ENCODE data around the gene SORD.
"Not testable (repeated sequence)": the region's sequence is repeated elsewhere in the genome, so short reads cannot be mapped to it uniquely, and the experiment has no call there.

Gene SORD

GRCh38 chr15:45022871-45023658, at the start of gene SORD:
Gene SORD, plus strand, starts transcription at chr15:45023195. Its CDS starts 89 bp downstream, at chr15:45023284.
- H3K27ac ChIP-seq = peak within 1 kb of the TSS; percentile 98
- TF ChIP-seq, protein P1, sequence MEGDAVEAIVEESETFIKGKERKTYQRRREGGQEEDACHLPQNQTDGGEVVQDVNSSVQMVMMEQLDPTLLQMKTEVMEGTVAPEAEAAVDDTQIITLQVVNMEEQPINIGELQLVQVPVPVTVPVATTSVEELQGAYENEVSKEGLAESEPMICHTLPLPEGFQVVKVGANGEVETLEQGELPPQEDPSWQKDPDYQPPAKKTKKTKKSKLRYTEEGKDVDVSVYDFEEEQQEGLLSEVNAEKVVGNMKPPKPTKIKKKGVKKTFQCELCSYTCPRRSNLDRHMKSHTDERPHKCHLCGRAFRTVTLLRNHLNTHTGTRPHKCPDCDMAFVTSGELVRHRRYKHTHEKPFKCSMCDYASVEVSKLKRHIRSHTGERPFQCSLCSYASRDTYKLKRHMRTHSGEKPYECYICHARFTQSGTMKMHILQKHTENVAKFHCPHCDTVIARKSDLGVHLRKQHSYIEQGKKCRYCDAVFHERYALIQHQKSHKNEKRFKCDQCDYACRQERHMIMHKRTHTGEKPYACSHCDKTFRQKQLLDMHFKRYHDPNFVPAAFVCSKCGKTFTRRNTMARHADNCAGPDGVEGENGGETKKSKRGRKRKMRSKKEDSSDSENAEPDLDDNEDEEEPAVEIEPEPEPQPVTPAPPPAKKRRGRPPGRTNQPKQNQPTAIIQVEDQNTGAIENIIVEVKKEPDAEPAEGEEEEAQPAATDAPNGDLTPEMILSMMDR (conservative IDR thresholded peaks at IDR 0.05) = no peak
- TF ChIP-seq ZFX (IDR thresholded peaks at IDR 0.05) = no peak

GRCh38 chr15:44976183-44976582, 46.8 kb upstream of the SORD start:
- not testable (repeated sequence) for H3K27ac ChIP-seq

- not testable (repeated sequence) for H3K27ac ChIP-seq
Observed at GRCh38 chr15:44977781-44978180, 45.2 kb upstream of the SORD start.

DNA sequence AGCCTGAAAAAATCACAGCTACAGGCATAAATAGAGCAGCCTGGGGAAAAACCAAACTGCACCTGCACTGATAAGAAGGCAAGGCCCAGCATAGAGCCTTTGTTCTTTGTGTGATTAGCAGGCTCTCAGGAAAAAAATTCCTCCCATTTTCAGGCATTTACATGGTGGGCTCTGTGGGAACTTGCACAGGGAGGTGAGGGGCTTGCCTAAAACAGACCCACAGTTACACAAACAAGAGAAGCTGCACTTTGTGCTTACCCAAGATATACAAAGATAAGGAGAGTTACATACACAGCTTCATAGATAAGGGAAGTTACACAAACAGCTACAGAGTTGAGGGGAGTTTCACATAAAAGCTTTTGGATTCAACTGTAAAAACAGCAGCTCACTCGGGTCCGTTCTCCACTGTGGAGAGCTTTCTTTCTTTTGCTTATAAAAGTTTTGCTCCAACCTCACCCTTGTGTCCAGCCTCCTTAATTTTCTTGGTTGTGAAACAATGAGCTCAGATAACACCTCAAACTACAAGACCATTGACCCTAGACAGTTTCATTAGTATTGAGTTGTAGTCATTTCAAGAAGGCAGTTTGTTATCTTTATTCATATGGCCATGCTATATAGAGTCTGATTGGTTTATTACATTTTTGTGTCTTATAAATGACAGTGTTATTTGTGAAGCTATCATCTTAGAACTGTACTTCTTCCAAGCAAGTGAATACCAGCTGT, 43.2 kb upstream of the SORD start:
- H3K27ac ChIP-seq = peak overlapping the region; percentile 18; the same call in 1 of the 2 replicates

GRCh38 chr15:44984144-44984543, 38.9 kb upstream of the SORD start:
- H3K27ac ChIP-seq = not testable (repeated sequence)

DNA sequence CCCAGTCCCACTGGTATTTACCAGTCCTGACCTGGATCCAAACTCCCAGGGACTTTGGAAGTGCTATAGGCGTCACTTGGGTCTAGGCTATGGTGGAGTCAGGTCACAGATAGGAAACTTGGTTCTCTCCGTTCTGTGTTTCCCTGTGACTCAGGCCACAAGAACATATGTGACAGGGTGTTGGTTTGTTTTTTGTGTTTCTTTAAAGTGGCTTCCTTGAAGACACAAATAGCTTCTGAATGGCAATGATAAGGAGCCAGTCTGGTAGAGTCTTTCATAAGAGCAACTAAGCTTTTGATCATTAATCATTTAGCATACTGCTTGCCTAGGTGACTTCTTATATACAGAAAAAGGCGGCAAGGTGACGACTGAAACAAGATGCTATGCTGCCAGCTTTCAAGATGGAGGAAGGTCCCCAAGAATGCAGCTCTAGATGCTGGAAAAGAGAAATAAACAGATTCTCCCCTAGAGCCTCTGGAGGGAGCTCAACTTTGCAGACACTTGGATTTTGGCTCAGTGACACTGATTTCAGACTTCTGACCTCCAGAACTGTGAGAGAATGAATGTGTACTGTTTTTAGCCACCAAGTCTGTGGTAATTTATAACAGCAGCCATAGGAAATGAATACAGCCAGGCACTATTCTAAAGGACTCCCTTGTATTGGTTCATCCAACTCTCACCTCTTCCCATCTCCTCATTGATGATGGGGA, 36.5 kb upstream of the SORD start:
- H3K27ac ChIP-seq = peak overlapping the region; percentile 44; the same call in 1 of the 2 replicates

DNA sequence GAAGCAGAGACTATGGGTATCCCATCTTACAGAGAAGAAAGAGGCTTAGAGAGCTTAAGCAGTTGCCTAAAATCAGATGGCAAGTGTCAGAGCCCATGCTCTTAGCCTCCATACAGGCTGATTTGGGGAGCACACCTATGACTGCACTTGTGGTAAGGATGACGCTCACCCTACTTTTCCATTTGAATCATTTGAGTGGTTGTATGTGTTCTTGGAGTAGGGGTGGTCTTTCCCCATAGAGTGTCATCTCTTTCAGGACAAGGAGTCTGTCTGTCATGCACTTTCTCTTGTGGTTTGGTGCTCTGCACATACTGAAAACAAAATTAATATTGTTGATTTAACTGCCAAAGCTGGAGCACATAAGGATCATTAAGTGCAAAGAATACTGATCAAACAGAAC, 35.3 kb upstream of the SORD start:
- H3K27ac ChIP-seq = peak overlapping the region; percentile 32; the same call in 1 of the 2 replicates

DNA sequence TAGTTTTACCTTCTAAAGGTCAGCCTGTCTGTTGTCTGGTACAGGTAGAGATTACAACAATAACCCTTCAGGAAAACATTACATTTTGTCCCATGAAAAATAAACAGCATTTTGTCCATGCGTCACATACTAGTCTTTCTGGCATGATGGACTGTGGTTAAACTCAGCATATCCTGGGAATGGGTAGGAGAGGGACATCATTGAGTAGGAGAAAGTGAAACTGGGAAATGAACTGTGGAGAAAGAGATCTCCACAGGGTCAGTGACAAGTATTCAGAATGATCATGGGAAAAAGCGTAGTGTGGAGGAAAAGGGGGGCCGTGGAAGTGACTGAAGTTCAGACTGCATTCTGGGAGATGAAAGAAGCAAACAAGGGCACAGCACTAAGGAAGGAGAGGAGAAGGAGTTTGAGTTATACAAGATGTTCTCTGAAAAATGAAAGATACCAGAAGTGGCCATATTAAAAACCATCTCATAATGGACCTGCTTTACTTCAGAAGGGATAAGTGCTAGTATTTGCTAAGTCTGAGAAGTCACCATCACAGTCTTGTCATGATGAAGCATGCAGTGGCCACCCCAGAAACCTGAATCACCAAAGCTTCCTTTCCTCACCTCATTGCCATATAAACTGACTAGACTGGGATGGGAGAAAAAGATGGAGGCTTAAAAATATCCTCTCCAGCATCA, 34.7 kb upstream of the SORD start:
- peak overlapping the region; percentile 49 for H3K27ac ChIP-seq

GRCh38 chr15:44988870-44989219, 34.1 kb upstream of the SORD start:
- peak overlapping the region; percentile 49 for H3K27ac ChIP-seq

DNA sequence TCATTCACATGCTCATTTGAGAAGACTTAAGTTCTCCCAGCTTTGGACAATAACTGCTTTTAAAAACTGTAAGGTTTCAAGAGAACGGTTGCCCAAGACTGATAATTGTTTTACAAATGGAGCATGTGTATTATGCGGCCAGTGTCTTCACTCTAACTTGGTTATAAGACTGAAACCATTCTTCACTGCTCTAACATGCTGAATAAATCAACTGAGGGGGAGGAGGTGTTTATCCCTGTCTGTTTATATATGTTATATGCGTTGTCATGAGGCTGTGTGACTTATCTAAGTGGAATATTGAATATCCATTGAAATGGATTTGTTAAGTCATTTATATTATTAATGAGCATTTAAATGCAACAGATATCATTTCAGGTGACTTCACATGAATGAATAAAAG, 25.4 kb upstream of the SORD start:
- not testable (repeated sequence) for H3K27ac ChIP-seq

GRCh38 chr15:44999105-44999504, 23.9 kb upstream of the SORD start:
- no peak for TF ChIP-seq ZFX (IDR thresholded peaks at IDR 0.05)
- TF ChIP-seq, protein P1 (conservative IDR thresholded peaks at IDR 0.05) = no peak
- no peak overlapping the region for H3K27ac ChIP-seq

- not testable (repeated sequence) for H3K27ac ChIP-seq
Observed at GRCh38 chr15:45001180-45001579, 21.8 kb upstream of the SORD start.

- not testable (repeated sequence) for H3K27ac ChIP-seq
Observed at GRCh38 chr15:45003731-45004410, 19.1 kb upstream of the SORD start.

DNA sequence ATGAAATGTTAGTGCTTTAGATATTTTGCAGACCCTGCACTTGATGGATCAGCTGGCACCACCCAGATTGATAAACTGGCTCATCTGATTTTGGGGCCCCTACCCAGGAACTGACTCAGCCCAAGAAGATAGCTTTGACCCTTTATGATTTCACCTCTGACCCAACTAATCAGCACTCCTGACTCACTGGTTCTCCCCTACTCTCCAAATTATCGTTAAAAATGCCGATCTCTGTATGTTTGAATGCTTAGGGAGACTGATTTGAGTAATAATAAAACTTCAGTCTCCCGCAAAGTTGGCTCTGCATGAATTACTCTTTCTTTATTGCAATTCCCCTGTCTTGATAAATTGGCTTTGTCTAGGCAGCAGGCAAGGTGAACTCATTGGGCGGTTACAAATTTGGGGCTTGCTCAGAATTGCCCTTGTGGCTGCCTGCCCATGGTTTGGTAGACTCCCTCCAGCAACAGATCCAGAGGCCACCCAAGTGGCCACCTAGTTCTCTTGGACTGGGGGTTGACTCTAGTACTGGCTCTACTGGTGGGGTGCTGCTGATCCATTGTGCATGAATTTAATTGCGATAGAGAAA, 18.3 kb upstream of the SORD start:
- H3K27ac ChIP-seq = not testable (repeated sequence)
